Midbrain (tissue), 1 donor: ENCODE measurements around the gene PIK3C2B.
"Not testable (repeated sequence)": the region's sequence is repeated elsewhere in the genome, so short reads cannot be mapped to it uniquely, and the experiment has no call there.

Source experiments
- DNase-seq: peaks from one replicate; lab custom pipeline; 2025; lab: John Stamatoyannopoulos, UW

PIK3C2B gene

GRCh38 chr1:204506201-204506968 is 11.8 kb upstream of the PIK3C2B start:
- DNase-seq = peak; percentile 86

GRCh38 chr1:204505674-204506200 is 11.1 kb upstream of the PIK3C2B start:
- no peak for DNase-seq

GRCh38 chr1:204503913-204504519 is 9.4 kb upstream of the PIK3C2B start:
- no peak for DNase-seq

GRCh38 chr1:204503122-204503912 is 8.7 kb upstream of the PIK3C2B start:
- DNase-seq = peak; percentile 83

GRCh38 chr1:204502241-204502640 is 7.6 kb upstream of the PIK3C2B start:
- DNase-seq = no peak

- DNase-seq = no peak
Measured at GRCh38 chr1:204499511-204500468, 5.2 kb upstream of the PIK3C2B start.

GRCh38 chr1:204498981-204499380 is 4.4 kb upstream of the PIK3C2B start:
- no peak for DNase-seq

GRCh38 chr1:204495777-204496176 is 1.2 kb upstream of the PIK3C2B start:
- DNase-seq = no peak

GRCh38 chr1:204495078-204495753 is 611 bp upstream of the PIK3C2B start:
- DNase-seq = no peak

GRCh38 chr1:204493984-204494280 is 673 bp downstream of the PIK3C2B start:
- DNase-seq = peak; percentile 58

- no peak for DNase-seq
Measured at GRCh38 chr1:204493145-204493983, 1.2 kb downstream of the PIK3C2B start.

GRCh38 chr1:204491655-204492054 is 3.0 kb downstream of the PIK3C2B start:
- no peak for DNase-seq

- no peak for DNase-seq
Measured at GRCh38 chr1:204487256-204487615, 7.4 kb downstream of the PIK3C2B start.

GRCh38 chr1:204486513-204487255 is 7.9 kb downstream of the PIK3C2B start:
- not testable (repeated sequence) for DNase-seq

GRCh38 chr1:204483791-204484190 is 10.8 kb downstream of the PIK3C2B start:
- no peak for DNase-seq

GRCh38 chr1:204480515-204480914 is 14.1 kb downstream of the PIK3C2B start:
- no peak for DNase-seq

- no peak for DNase-seq
Measured at GRCh38 chr1:204479387-204480136, 15.0 kb downstream of the PIK3C2B start.

GRCh38 chr1:204478921-204479320 is 15.7 kb downstream of the PIK3C2B start:
- DNase-seq = no peak
